ENCODE measurements around the gene ESCO1.

ESCO1 gene

GRCh38 chr18:21486905-21487437 is 113.5 kb downstream of the ESCO1 start:
- DNase-seq (ENCODE audit: low spot score): no peak

GRCh38 chr18:21484851-21485636 is 115.5 kb downstream of the ESCO1 start:
- DNase-seq (ENCODE audit: low spot score): no peak

GRCh38 chr18:21483051-21483450 is 117.5 kb downstream of the ESCO1 start:
- no peak for DNase-seq (ENCODE audit: low spot score)

- no peak for DNase-seq (ENCODE audit: low spot score)
Observed at GRCh38 chr18:21481739-21482138, 118.8 kb downstream of the ESCO1 start.

GRCh38 chr18:21479721-21480120 is 120.8 kb downstream of the ESCO1 start:
- no peak for DNase-seq (ENCODE audit: low spot score)

Measured in HuH-7 (cell line).